ENCODE measurements around the gene PLA2G4A. TPM values are rescaled to one million over a fixed set of nuclear protein-coding genes. Genes with fewer than 3 reads are reported as not detected.

Gene PLA2G4A
- total RNA-seq (10 to 100 TPM in 8 of 9 donors, 1 to 10 TPM in 1; 6.6 to 53.1 (median 16.1) TPM), polyA plus RNA-seq (10 to 100 TPM in 2 of 3 donors, 1 to 10 TPM in 1; 4.2 to 17.9 (median 10.1) TPM)
- long read RNA-seq, donor 1, result 0 reads
- long read RNA-seq, donor 2, result 0 reads
- long read RNA-seq, donor 3, partial matches to known transcripts, result 0 of 1 reads
- long read RNA-seq, donor 3, other reads (novel, unspliced or antisense), result 0 of 1 reads
- long read RNA-seq, donor 4, partial matches to known transcripts, result 0 of 1 reads
- long read RNA-seq, donor 4, other reads (novel, unspliced or antisense), result 0 of 1 reads
- long read RNA-seq, donor 5, transcript PLA2G4A-201 (18 exons, 2,875 nt), result major isoform, 11 of 17 reads
- long read RNA-seq, donor 5, partial matches to known transcripts, result 0 of 17 reads
- long read RNA-seq, donor 5, other reads (novel, unspliced or antisense), result 6 of 17 reads
- long read RNA-seq, donor 6, partial matches to known transcripts, result 1 of 1 reads
- long read RNA-seq, donor 6, other reads (novel, unspliced or antisense), result 0 of 1 reads
- long read RNA-seq, donor 7, result 0 reads
- long read RNA-seq, donor 8, partial matches to known transcripts, result 0 of 2 reads
- long read RNA-seq, donor 8, other reads (novel, unspliced or antisense), result 0 of 2 reads
- long read RNA-seq, donor 9, partial matches to known transcripts, result 0 of 1 reads
- long read RNA-seq, donor 9, other reads (novel, unspliced or antisense), result 0 of 1 reads
- long read RNA-seq, donor 10, result 0 reads

DNA sequence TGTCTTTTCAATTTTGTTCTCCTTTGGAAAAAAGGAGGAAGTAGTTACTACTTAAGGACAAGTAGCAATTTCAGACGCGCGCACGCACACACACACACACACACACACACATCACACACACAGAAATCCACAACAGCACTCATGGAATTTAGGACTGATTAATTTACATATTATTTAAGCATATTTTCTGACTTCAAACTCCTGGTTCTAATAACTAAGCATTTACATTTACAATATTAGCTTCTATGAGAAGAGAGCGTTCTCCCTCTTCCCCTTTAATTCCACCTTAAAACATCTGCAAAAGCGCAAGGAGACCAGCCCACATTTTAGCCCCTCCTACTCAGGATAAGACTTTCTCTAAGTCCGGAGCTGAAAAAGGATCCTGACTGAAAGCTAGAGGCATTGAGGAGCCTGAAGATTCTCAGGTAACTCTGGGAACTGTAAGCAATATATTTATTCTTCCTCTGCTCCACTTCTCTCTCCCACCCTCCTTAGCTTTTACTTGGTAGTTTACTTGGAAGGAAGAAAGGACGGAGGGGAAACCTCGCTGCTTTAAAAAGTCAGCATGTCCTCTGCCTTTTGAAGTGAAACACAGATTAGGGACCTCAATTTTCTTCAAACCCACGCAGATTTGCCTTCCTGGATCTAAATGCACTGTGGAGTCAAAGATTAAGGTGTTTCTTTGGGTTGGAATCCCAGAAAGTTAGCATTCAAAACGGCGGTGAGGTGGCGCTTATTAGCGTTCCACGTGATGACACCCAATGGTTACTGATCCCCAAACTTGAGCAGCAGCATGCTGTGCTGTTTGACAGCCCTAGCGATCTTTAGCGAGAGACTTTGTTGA, at the start of gene PLA2G4A:
Gene PLA2G4A (plus strand): TSS at position 339 of the 844 bp plus-strand sequence. CDS start 25,406 bp downstream, outside the sequence.
- Histone ChIP-seq H3K36me3 (replicated peaks in 1 of 2) (no peaks in the 10 kb centered on the region), H3K27me3 (no peaks in the 10 kb centered on the region), H3K4me1 (replicated peaks in 1 of 2) (no peaks in the 10 kb centered on the region), H3K9me3 (replicated peaks in 1 of 3) (no peaks in the 10 kb centered on the region), H3K27ac (peak within 1 kb of the TSS; percentile 16 to 79 (median 60)), H3K4me3 (peak within 1 kb of the TSS in 2 of 4 donors; percentile 50 to 61)
- no peak for TF ChIP-seq POLR2A (IDR thresholded peaks at IDR 0.05)
- TF ChIP-seq, protein P1, sequence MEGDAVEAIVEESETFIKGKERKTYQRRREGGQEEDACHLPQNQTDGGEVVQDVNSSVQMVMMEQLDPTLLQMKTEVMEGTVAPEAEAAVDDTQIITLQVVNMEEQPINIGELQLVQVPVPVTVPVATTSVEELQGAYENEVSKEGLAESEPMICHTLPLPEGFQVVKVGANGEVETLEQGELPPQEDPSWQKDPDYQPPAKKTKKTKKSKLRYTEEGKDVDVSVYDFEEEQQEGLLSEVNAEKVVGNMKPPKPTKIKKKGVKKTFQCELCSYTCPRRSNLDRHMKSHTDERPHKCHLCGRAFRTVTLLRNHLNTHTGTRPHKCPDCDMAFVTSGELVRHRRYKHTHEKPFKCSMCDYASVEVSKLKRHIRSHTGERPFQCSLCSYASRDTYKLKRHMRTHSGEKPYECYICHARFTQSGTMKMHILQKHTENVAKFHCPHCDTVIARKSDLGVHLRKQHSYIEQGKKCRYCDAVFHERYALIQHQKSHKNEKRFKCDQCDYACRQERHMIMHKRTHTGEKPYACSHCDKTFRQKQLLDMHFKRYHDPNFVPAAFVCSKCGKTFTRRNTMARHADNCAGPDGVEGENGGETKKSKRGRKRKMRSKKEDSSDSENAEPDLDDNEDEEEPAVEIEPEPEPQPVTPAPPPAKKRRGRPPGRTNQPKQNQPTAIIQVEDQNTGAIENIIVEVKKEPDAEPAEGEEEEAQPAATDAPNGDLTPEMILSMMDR (IDR thresholded peaks at IDR 0.05), result no peak
- intact Hi-C loops (cut with DNase I), result no loop called here
- 7 to 13% (median 11%) methylated on average over 17 of the region's 17 CpGs for WGBS, 4 donors
- peak; percentile 19 to 57 (median 28) for DNase-seq

DNA sequence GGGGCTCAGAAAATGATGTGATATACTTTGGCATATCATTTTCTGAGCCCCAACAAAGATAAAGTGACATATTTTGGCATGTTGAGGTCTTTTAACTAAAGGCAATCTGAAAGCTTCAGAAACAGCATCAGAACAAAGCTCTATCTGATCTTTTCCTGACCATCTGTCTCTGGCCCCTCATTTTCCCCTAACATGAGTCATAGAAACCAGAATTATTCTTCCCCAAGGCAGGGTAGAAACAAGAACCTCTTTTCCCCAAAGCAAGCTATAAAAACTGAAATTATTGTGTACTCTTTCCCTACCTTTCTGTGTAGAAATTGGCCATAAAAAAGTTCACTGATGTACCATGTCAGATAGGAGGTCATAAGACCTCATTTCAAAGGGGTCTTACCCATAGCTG, 48.7 kb upstream of the PLA2G4A start:
- intact Hi-C loops (cut with DNase I), result no loop called here
- no peak for DNase-seq
- H3K9me3 ChIP-seq (replicated peaks in 1 of 3), result no peaks in the 10 kb centered on the region
- no peak overlapping the region for H3K4me3 ChIP-seq
- TF ChIP-seq POLR2A (IDR thresholded peaks at IDR 0.05), result no peak
- TF ChIP-seq, protein P1 (IDR thresholded peaks at IDR 0.05), result no peak
- no peaks in the 10 kb centered on the region for H3K27me3 ChIP-seq
- H3K27ac ChIP-seq, result no peak overlapping the region
- no peaks in the 10 kb centered on the region for H3K4me1 ChIP-seq (replicated peaks in 1 of 2)
- H3K36me3 ChIP-seq (replicated peaks in 1 of 2), result no peaks in the 10 kb centered on the region

DNA sequence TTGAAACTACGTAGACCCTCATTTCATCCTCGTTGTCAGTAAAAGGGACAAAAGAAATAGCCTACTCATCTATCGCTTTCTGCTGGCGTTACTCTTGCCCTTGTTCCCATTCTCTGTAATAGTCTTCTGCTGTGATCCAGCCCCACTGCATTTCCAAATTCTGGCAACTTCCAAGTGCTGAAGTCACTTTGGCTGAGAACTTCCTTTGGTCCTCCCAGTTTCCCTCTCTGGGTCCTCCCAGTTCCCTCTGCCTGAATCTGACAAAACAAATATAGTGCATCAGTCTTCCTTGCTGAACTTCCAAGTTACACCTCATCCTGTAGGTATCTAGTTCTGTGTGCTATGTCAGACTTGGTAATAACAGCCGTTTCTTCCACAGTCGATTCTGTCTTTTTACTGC, 47.0 kb upstream of the PLA2G4A start:
- intact Hi-C loops (cut with DNase I), result no loop called here
- H3K27ac ChIP-seq, result no peak overlapping the region

More for the DNA sequence above, 47.0 kb upstream of the PLA2G4A start:
- H3K4me1 ChIP-seq (replicated peaks in 1 of 2), result no peaks in the 10 kb centered on the region
- no peaks in the 10 kb centered on the region for H3K36me3 ChIP-seq (replicated peaks in 1 of 2)
- H3K4me3 ChIP-seq, result no peak overlapping the region
- TF ChIP-seq, protein P1 (IDR thresholded peaks at IDR 0.05), result no peak
- no peak for TF ChIP-seq POLR2A (IDR thresholded peaks at IDR 0.05)
- H3K27me3 ChIP-seq, result no peaks in the 10 kb centered on the region
- no peak for DNase-seq
- H3K9me3 ChIP-seq (replicated peaks in 1 of 3), result no peaks in the 10 kb centered on the region
- 67 to 76% (median 72%) methylated on average over 6 of the region's 6 CpGs for WGBS, 4 donors

Data from adrenal gland (tissue), 19 donors.